GM12891 (cell line): ENCODE results near the gene SEPTIN2.

Experiments
- POLR2A ChIP-seq: IDR thresholded peaks from 2 replicates; pipeline ENCODE4 v1.6.1; 2011; ENCODE audit warnings: low read depth, low read length, control low read depth
- POLR2AphosphoS5 ChIP-seq: IDR thresholded peaks from 2 replicates; pipeline ENCODE4 v1.6.1; 2011; ENCODE audit warnings: low read depth, low read length, control low read depth
- TAF1 ChIP-seq: IDR thresholded peaks from 2 replicates; pipeline ENCODE4 v1.6.1; 2011; ENCODE audit warnings: low read depth, low read length, control low read depth

DNA sequence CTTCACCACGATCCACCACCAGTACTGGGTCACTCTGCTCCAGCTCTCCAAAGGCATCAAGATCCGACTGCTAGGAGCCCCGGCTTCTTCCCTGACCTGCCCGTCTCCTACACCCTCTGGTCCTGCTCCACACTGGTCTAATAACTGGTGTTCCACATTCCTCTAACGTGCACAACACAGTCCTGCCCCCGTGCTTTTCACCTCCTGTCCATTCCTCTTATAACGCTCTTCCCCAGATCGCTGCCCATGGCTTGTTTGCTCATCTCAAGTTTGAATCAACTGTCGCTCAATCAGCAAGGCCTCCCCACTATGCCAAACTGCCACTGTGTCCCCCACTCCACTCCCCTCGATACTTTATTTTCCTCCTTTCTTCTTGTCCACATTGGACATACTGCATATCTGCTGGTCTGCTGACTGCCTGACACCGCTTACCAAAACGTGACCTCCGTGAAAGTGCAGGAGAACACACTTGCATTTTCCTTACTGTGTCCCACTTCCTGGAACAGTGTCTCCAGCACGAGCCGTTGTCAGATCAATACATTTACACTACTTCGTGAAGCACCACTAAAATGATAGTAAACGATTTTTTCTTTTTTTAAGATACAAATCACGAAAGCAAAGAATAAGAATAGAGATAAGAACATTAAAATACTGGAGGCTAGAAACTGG lies 6.8 kb upstream of the SEPTIN2 start:
- TF ChIP-seq POLR2A (no peak), TAF1 (no peak), POLR2AphosphoS5 (no peak)
